HG02642 (cell line): ENCODE data around the gene EHD3.

Experiments used
- ATAC-seq: cut with Tn5 transposase; IDR thresholded peaks from one replicate; pipeline ENCODE4 v1.9.1; 2021; ENCODE audit warnings: mild to moderate bottlenecking; ENCODE audit not compliant: unreplicated experiment, poor library complexity

The EHD3 gene

GRCh38 chr2:31233741-31234682 is at the start of gene EHD3:
TSS of gene EHD3 (plus strand) at chr2:31234152. CDS start at chr2:31234622, 470 bp downstream.
- peak; percentile 98 for ATAC-seq

- no peak for ATAC-seq
These were observed 46.8 kb upstream of the EHD3 start for GRCh38 chr2:31187166-31187565.

GRCh38 chr2:31188131-31188530 is 45.8 kb upstream of the EHD3 start:
- no peak for ATAC-seq

GRCh38 chr2:31189141-31189540 is 44.8 kb upstream of the EHD3 start:
- ATAC-seq = no peak

- no peak for ATAC-seq
These were observed 43.8 kb upstream of the EHD3 start for GRCh38 chr2:31190188-31190587.

GRCh38 chr2:31191931-31192330 is 42.0 kb upstream of the EHD3 start:
- no peak for ATAC-seq

- no peak for ATAC-seq
These were observed 41.6 kb upstream of the EHD3 start for GRCh38 chr2:31192396-31192795.

- ATAC-seq = no peak
These were observed 41.0 kb upstream of the EHD3 start for GRCh38 chr2:31192851-31193392.

- no peak for ATAC-seq
These were observed 40.1 kb upstream of the EHD3 start for GRCh38 chr2:31193806-31194205.

GRCh38 chr2:31196622-31197021 is 37.3 kb upstream of the EHD3 start:
- ATAC-seq = no peak

- no peak for ATAC-seq
These were observed 36.8 kb upstream of the EHD3 start for GRCh38 chr2:31197166-31197565.

GRCh38 chr2:31197669-31198068 is 36.3 kb upstream of the EHD3 start:
- ATAC-seq = no peak

- ATAC-seq = no peak
These were observed 34.7 kb upstream of the EHD3 start for GRCh38 chr2:31199206-31199605.

- no peak for ATAC-seq
These were observed 33.0 kb upstream of the EHD3 start for GRCh38 chr2:31200972-31201371.

- ATAC-seq = no peak
These were observed 31.9 kb upstream of the EHD3 start for GRCh38 chr2:31202041-31202440.

GRCh38 chr2:31202833-31203232 is 31.1 kb upstream of the EHD3 start:
- no peak for ATAC-seq

- no peak for ATAC-seq
These were observed 30.0 kb upstream of the EHD3 start for GRCh38 chr2:31203916-31204315.

- no peak for ATAC-seq
These were observed 29.2 kb upstream of the EHD3 start for GRCh38 chr2:31204783-31205182.

- no peak for ATAC-seq
These were observed 28.8 kb upstream of the EHD3 start for GRCh38 chr2:31205186-31205585.

GRCh38 chr2:31205613-31206012 is 28.3 kb upstream of the EHD3 start:
- ATAC-seq = no peak

GRCh38 chr2:31207790-31208189 is 26.2 kb upstream of the EHD3 start:
- no peak for ATAC-seq

GRCh38 chr2:31208240-31208639 is 25.7 kb upstream of the EHD3 start:
- no peak for ATAC-seq
